CD8-positive, alpha-beta memory T cell (primary cell): ENCODE measurements around the gene ANTKMT. TPM values are rescaled to one million over a fixed set of nuclear protein-coding genes. Genes with fewer than 3 reads are reported as not detected.
"Not testable (repeated sequence)": the region's sequence is repeated elsewhere in the genome, so short reads cannot be mapped to it uniquely, and the experiment has no call there.

Source experiments
- CTCF ChIA-PET: fragments of 350-600 bp; sonication (Branson Sonifier 250); formaldehyde crosslinking; loops from one replicate; lab custom pipeline; 2021; ENCODE audit warnings: antibody characterized with exemption; lab: Charles Lee
- POLR2A ChIA-PET: fragments of 350-600 bp; sonication (Branson Sonifier 250); formaldehyde crosslinking; loops from one replicate; lab custom pipeline; 2021; ENCODE audit warnings: antibody characterized with exemption; lab: Charles Lee
- DNase-seq, 5 donors: peaks; one replicate each; pipeline versions ENCODE4 v3.0.0 to v3.0.0-alpha.2; 2020 to 2022; ENCODE audit warnings: mixed read lengths in 1 of 5
- H3K27ac ChIP-seq: one replicate; pipeline ENCODE4 v1.7.0; 2013; ENCODE audit warnings: low read depth, mild to moderate bottlenecking, low read length, moderate library complexity
- H3K27me3 ChIP-seq: 2 replicates; pipeline ENCODE4 v1.7.0; 2013; ENCODE audit warnings: low read length, mild to moderate bottlenecking; ENCODE audit not compliant: insufficient read depth, poor library complexity, severe bottlenecking
- H3K36me3 ChIP-seq: 2 replicates; pipeline ENCODE4 v1.7.0; 2013; ENCODE audit warnings: mild to moderate bottlenecking, low read length, moderate library complexity; ENCODE audit not compliant: insufficient read depth
- H3K4me1 ChIP-seq: 2 replicates; pipeline ENCODE4 v1.7.0; 2013; ENCODE audit warnings: mild to moderate bottlenecking, low read length, moderate library complexity; ENCODE audit not compliant: insufficient read depth
- H3K4me3 ChIP-seq: 2 replicates; pipeline ENCODE4 v1.7.0; 2013; ENCODE audit warnings: mild to moderate bottlenecking, low read length
- H3K9me3 ChIP-seq: 2 replicates; pipeline ENCODE4 v1.7.0; 2013; ENCODE audit warnings: mild to moderate bottlenecking, low read length
- H3K27ac Mint-ChIP-seq, 8 donors: one replicate each; pipeline ENCODE4 v1.8.0; 2020 to 2021; ENCODE audit warnings: mixed read lengths in 8 of 8, mild to moderate bottlenecking in 6 of 8, inconsistent platforms in 3 of 8, moderate library complexity in 3 of 8
- H3K27me3 Mint-ChIP-seq, 2 donors: one replicate each; pipeline ENCODE4 v1.8.0; 2020 to 2021; ENCODE audit warnings: mixed read lengths in 2 of 2, mild to moderate bottlenecking in 1 of 2, moderate library complexity in 1 of 2
- H3K36me3 Mint-ChIP-seq, 3 donors: one replicate each; pipeline ENCODE4 v1.8.0; 2020 to 2021; ENCODE audit warnings: mixed read lengths in 3 of 3, inconsistent platforms in 1 of 3, mild to moderate bottlenecking in 1 of 3
- H3K4me1 Mint-ChIP-seq, 3 donors: one replicate each; pipeline ENCODE4 v1.8.0; 2020 to 2021; ENCODE audit warnings: mixed read lengths in 3 of 3, inconsistent platforms in 1 of 3, mild to moderate bottlenecking in 1 of 3
- H3K4me3 Mint-ChIP-seq, 7 donors: one replicate each; pipeline ENCODE4 v1.8.0; 2020 to 2021; ENCODE audit warnings: mixed read lengths in 7 of 7, mild to moderate bottlenecking in 6 of 7, moderate library complexity in 4 of 7, inconsistent platforms in 2 of 7
- H3K9me3 Mint-ChIP-seq, 5 donors: one replicate each; pipeline ENCODE4 v1.8.0; 2020 to 2022; ENCODE audit warnings: mixed read lengths in 5 of 5, mild to moderate bottlenecking in 3 of 5, moderate library complexity in 2 of 5, inconsistent platforms in 1 of 5
- polyA plus RNA-seq: library from polyadenylated mRNA; unstranded; fragments of 300-500 nt; fragmentation: Illumina TruSeq; gene quantifications from one replicate; pipeline ENCODE4 v1.2.3, GENCODE V29; 2021
- total RNA-seq, 2 experiments: library from RNA; stranded (reverse); gene quantifications; one replicate each; pipeline ENCODE4 v1.2.3, GENCODE V29; 2021

The ANTKMT gene
- total and polyA plus RNA-seq, 3 experiments from 2014 or later: 64.2 to 127 (median 72.0) TPM

DNA sequence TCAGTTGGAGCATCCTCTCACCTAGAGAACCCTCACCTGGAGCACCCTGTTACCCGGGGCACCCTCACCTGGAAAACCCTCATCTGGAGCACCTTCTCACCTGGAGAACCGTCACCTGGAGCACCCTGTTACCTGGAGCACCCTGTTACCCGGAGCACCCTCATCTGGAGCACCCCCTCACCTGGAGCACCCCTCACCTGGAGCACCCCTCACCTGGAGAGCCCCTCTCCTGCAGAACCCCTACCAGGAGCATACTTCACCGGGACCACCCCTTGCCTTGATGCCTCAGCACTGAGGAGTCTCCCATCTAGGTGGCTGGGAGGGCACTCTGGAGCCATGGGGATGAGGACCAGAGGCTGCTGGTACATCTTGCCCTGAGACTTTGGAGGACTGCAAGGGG is 12.0 kb upstream of the ANTKMT start:
- H3K4me1 Mint-ChIP-seq: peaks cover 1 to 13% (median 4%) of the 10 kb centered on the region in 3 donors

DNA sequence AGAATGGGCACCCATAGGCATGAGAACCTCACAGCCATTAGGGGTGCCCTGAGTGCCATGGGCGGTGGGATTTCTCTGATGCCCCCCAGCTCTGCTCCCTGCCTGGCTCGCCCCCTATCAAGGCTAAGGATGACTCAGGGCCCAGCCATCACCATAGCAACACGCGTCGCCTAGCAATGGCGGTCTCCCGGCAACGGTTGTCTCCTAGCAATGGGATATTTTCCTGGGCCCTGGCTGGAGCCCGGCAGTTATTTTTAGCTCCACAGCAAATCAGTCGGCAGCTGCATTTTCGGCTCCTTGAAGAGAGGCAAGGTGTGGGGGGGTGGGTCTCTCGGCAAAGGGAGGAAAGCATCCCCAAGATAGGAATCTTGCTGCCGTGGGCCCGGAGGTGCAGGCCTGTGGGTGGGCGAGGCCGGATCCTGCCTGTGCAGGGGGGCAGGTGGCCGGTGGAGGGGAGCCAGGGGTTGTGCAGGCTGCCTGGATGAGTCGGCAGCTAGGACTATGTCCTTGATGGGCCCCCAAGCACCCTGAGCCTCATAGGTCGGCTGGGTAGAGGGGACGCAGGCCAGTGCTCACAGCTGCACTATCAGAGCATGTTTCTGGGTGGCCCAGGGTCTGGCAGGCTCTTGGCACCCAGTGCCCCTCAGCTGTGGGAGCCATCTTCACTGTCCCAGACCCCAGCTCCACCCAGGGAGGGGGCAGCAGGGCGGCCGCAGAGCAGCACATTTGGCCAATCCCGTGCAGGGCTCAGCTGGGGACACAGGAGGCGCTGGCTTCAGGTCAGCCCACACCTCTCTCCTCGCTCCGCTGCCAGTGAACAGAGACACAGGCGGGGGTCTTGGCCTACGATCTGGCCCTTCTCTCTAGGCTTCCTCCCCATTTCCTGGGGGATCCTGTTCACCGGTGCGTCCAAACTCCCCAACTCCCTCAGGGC is 11.1 kb upstream of the ANTKMT start:
- ChIA-PET POLR2A (interaction anchor here (0.6 kb wide), 2 partner anchors 73 to 387 kb away, joined by 3 to 6 read pairs; no protein-coding TSS in a partner anchor), CTCF (interaction anchor here (1.2 to 22.8 kb wide), 8 partner anchors 9 to 393 kb away, joined by 3 to 332 read pairs (median 5); partner anchors contain the start of genes ANTKMT, CCDC78, CHTF18 and CIAO3)
- peaks cover 25 to 46% of the 10 kb centered on the region in 2 donors for H3K27me3 Mint-ChIP-seq
- Histone ChIP-seq H3K4me3 (no peak overlapping the region), H3K27ac (no peak overlapping the region), H3K27me3 (peaks cover 43% of the 10 kb centered on the region), H3K4me1 (peaks cover 4% of the 10 kb centered on the region), H3K36me3 (no peaks in the 10 kb centered on the region), H3K9me3 (no peaks in the 10 kb centered on the region)
- no peaks in the 10 kb centered on the region for H3K36me3 Mint-ChIP-seq
- no peak overlapping the region for H3K4me3 Mint-ChIP-seq
- H3K27ac Mint-ChIP-seq: no peak overlapping the region
- peaks cover 1 to 13% (median 4%) of the 10 kb centered on the region in 3 donors for H3K4me1 Mint-ChIP-seq
- DNase-seq: no peak
- no peaks in the 10 kb centered on the region for H3K9me3 Mint-ChIP-seq

More for the DNA sequence above, 12.0 kb upstream of the ANTKMT start:
- ChIA-PET CTCF (interaction anchor here (1.6 to 22.8 kb wide), 4 partner anchors 10 to 76 kb away, joined by 4 to 332 read pairs (median 57); partner anchors contain the start of genes CHTF18, CIAO3, HAGHL and RPUSD1), POLR2A (interaction anchor here (0.6 kb wide), 2 partner anchors 72 to 388 kb away, joined by 3 to 6 read pairs; no protein-coding TSS in a partner anchor)
- Mint-ChIP-seq H3K27ac (no peak overlapping the region), H3K9me3 (no peaks in the 10 kb centered on the region), H3K4me3 (no peak overlapping the region), H3K36me3 (no peaks in the 10 kb centered on the region), H3K27me3 (peaks cover 26 to 46% of the 10 kb centered on the region in 2 donors)
- Histone ChIP-seq H3K36me3 (no peaks in the 10 kb centered on the region), H3K27me3 (peaks cover 50% of the 10 kb centered on the region), H3K4me3 (no peak overlapping the region), H3K9me3 (no peaks in the 10 kb centered on the region), H3K4me1 (no peaks in the 10 kb centered on the region), H3K27ac (no peak overlapping the region)
- DNase-seq: no peak

GRCh38 chr16:710500-711075 is 10.4 kb upstream of the ANTKMT start:
- H3K4me1 Mint-ChIP-seq: peaks cover 1 to 13% (median 4%) of the 10 kb centered on the region in 3 donors
- no peaks in the 10 kb centered on the region for H3K36me3 Mint-ChIP-seq
- Histone ChIP-seq H3K27me3 (peaks cover 40% of the 10 kb centered on the region), H3K9me3 (no peaks in the 10 kb centered on the region), H3K27ac (no peak overlapping the region), H3K4me3 (no peak overlapping the region), H3K4me1 (peaks cover 4% of the 10 kb centered on the region), H3K36me3 (no peaks in the 10 kb centered on the region)
- H3K27me3 Mint-ChIP-seq: peaks cover 25 to 46% of the 10 kb centered on the region in 2 donors
- ChIA-PET POLR2A (no interaction called here), CTCF (interaction anchor here (1.2 to 22.8 kb wide), 8 partner anchors 8 to 392 kb away, joined by 3 to 332 read pairs (median 5); partner anchors contain the start of genes ANTKMT, CCDC78, CHTF18 and CIAO3)
- H3K4me3 Mint-ChIP-seq: no peak overlapping the region
- H3K27ac Mint-ChIP-seq: no peak overlapping the region
- no peak for DNase-seq
- no peaks in the 10 kb centered on the region for H3K9me3 Mint-ChIP-seq

DNA sequence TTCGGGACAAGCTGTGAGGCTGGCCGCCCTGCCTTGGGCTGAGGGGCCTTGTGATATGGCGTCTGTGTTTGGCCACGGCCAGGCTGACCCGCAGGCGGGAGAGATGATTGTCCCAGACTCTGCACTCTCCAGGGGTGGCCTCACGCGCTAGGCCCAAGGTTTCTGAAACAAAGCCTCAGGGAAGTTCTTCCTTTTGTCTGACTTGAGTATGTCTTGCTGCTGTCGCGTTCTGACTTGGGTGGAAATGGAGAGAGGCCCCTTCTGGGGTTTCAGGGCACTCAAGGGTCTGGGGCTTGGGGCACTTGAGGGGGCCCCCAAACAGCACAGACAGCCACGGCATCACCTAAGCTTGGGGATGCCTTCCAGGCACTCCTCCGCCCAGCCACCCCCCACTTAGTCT is 9.9 kb upstream of the ANTKMT start:
- peaks cover 25 to 46% of the 10 kb centered on the region in 2 donors for H3K27me3 Mint-ChIP-seq
- no peak overlapping the region for H3K27ac ChIP-seq
- H3K4me1 ChIP-seq: peaks cover 4% of the 10 kb centered on the region
- no peak overlapping the region for H3K4me3 Mint-ChIP-seq
- H3K27me3 ChIP-seq: peaks cover 40% of the 10 kb centered on the region
- CTCF ChIA-PET: interaction anchor here (1.2 to 22.8 kb wide), 5 partner anchors 10 to 74 kb away, joined by 3 to 332 read pairs (median 8); partner anchors contain the start of genes ANTKMT, CCDC78, CHTF18 and CIAO3
- H3K36me3 ChIP-seq: no peaks in the 10 kb centered on the region
- H3K4me3 ChIP-seq: no peak overlapping the region
- no peak overlapping the region for H3K27ac Mint-ChIP-seq
- no peaks in the 10 kb centered on the region for H3K9me3 Mint-ChIP-seq
- POLR2A ChIA-PET: no interaction called here
- H3K9me3 ChIP-seq: no peaks in the 10 kb centered on the region
- no peak for DNase-seq
- H3K4me1 Mint-ChIP-seq: peaks cover 1 to 17% (median 4%) of the 10 kb centered on the region in 3 donors
- no peaks in the 10 kb centered on the region for H3K36me3 Mint-ChIP-seq

GRCh38 chr16:711548-712320 is 9.2 kb upstream of the ANTKMT start:
- Mint-ChIP-seq H3K4me1 (peaks cover 3 to 15% (median 4%) of the 10 kb centered on the region in 3 donors), H3K9me3 (no peaks in the 10 kb centered on the region), H3K27me3 (peaks cover 20 to 41% of the 10 kb centered on the region in 2 donors), H3K4me3 (peak overlapping the region in 1 of 7 donors; percentile 22), H3K36me3 (no peaks in the 10 kb centered on the region), H3K27ac (no peak overlapping the region)
- Histone ChIP-seq H3K4me3 (no peak overlapping the region), H3K4me1 (peaks cover 4% of the 10 kb centered on the region), H3K9me3 (no peaks in the 10 kb centered on the region), H3K27me3 (peaks cover 40% of the 10 kb centered on the region), H3K36me3 (no peaks in the 10 kb centered on the region), H3K27ac (no peak overlapping the region)
- POLR2A ChIA-PET: interaction anchor here (0.7 to 0.9 kb wide), 2 partner anchors 16 to 74 kb away, joined by 3 read pairs; no protein-coding TSS in a partner anchor
- CTCF ChIA-PET: interaction anchor here (0.7 to 22.8 kb wide), 15 partner anchors 8 to 388 kb away, joined by 3 to 332 read pairs (median 4); partner anchors contain the start of genes ANTKMT, CCDC78, CHTF18 and CIAO3
- DNase-seq: peak; percentile 72 to 83 (median 76)

DNA sequence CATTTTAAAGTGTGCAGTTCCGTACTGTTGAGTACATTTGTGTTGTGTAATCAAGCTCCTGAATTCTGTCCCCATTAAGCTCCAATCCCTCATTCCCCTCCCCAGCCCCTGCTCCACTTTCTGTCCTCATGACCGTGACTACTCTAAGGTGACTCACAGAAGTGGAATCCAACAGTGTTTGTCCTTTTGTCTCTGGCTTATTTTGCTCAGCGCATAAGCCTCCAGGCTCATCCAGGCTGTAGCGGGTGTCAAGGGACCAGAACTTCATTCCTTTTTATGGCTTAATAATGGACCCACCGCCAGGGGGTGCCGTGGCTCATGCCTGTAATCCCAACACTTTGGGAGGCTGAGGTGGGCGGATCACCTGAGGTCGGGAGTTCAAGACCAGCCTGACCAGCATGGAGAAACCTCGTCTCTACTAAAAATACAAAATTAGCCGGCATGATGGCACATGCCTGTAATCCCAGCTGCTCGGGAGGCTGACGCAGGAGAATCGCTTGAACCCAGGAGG is 8.2 kb upstream of the ANTKMT start:
- peaks cover 14 to 33% of the 10 kb centered on the region in 2 donors for H3K27me3 Mint-ChIP-seq
- peaks cover 3 to 12% (median 4%) of the 10 kb centered on the region in 3 donors for H3K4me1 Mint-ChIP-seq
- not testable (repeated sequence) for H3K9me3 ChIP-seq, H3K4me1 ChIP-seq, H3K27ac ChIP-seq, H3K36me3 ChIP-seq, H3K9me3 Mint-ChIP-seq, H3K4me3 ChIP-seq, H3K36me3 Mint-ChIP-seq
- H3K27me3 ChIP-seq: peaks cover 33% of the 10 kb centered on the region
- CTCF ChIA-PET: interaction anchor here (0.7 to 22.8 kb wide), 14 partner anchors 10 to 387 kb away, joined by 3 to 332 read pairs (median 4); partner anchors contain the start of genes ANTKMT, CCDC78, CHTF18 and CIAO3
- POLR2A ChIA-PET: interaction anchor here (0.7 to 5.9 kb wide), 3 partner anchors 13 to 72 kb away, joined by 3 to 53 read pairs (median 3); partner anchors contain the start of genes CCDC78 and HAGHL
- peak overlapping the region in 2 of 7 donors; percentile 26 to 65 for H3K4me3 Mint-ChIP-seq
- DNase-seq: peak in 2 of 5 donors; percentile 30 to 38
- H3K27ac Mint-ChIP-seq: peak overlapping the region in 1 of 8 donors; percentile 54
